OCI-LY7 (cell line): Measurements from ENCODE around the gene ERMN.

Experiments used
- CTCF ChIP-seq: fragments of 200-600 bp; sonication (generic); conservative IDR thresholded peaks from 2 replicates; pipeline ENCODE4 v1.5.1; 2014; ENCODE audit warnings: mild to moderate bottlenecking, antibody characterized with exemption, low read length, moderate library complexity, mixed read lengths
- EZH2phosphoT487 ChIP-seq: fragments of 200-600 bp; sonication (generic); IDR thresholded peaks from 2 replicates; pipeline ENCODE4 v1.6.1; 2018; ENCODE audit warnings: low read depth, borderline replicate concordance, mild to moderate bottlenecking, mixed run types, antibody characterized with exemption, low read length, moderate library complexity, mixed read lengths

DNA sequence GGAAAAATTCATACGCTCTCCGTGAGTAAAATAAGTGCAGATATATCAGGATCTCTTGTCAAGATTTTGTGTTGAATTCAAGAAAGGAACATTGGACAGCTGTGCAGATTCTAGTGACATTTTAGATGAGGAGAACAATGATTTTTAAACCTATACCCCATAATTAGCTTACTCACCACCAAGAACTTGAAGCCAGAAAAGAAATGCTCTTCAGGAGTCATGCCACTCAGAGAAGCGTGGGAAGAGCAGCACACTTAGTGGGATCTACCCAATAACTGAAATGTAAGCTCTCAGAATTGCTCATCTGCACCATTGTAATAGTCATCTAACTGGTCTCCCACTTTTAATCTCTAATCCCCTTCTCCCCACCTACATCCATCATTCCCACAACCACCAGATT is 9.2 kb upstream of the ERMN start:
- TF ChIP-seq CTCF = no peak
- TF ChIP-seq EZH2phosphoT487 = no peak
